ENCODE results near the gene DOLPP1.

GRCh38 chr9:129095170-129095667 is 14.3 kb downstream of the DOLPP1 start:
- TF ChIP-seq POLR2A (IDR thresholded peaks at IDR 0.05; ENCODE audit: low read length), result no peak
- no peak for TF ChIP-seq GATA1 (IDR thresholded peaks at IDR 0.05; ENCODE audit: low read depth, low read length)
